Choroid plexus epithelial cell (primary cell): ENCODE results near the gene FUBP3.
A peak's percentile ranks its signal among the peaks of the same experiment; 100 is the strongest.

ENCODE experiments used
- DNase-seq: peaks from one replicate; pipeline ENCODE4 v3.0.0-alpha.2; 2010; ENCODE audit warnings: low read depth
- H3K4me3 ChIP-seq: 2 replicates; pipeline ENCODE4 v1.5.1; 2011; ENCODE audit warnings: low read depth, mild to moderate bottlenecking, control low read depth, low read length, moderate library complexity
- TF ChIP-seq, protein P1 (sequence below): conservative IDR thresholded peaks from 2 replicates; pipeline ENCODE4 v1.5.1; 2011; ENCODE audit warnings: low read depth, mild to moderate bottlenecking, control low read depth, inconsistent platforms, low read length, moderate library complexity

Gene FUBP3

DNA sequence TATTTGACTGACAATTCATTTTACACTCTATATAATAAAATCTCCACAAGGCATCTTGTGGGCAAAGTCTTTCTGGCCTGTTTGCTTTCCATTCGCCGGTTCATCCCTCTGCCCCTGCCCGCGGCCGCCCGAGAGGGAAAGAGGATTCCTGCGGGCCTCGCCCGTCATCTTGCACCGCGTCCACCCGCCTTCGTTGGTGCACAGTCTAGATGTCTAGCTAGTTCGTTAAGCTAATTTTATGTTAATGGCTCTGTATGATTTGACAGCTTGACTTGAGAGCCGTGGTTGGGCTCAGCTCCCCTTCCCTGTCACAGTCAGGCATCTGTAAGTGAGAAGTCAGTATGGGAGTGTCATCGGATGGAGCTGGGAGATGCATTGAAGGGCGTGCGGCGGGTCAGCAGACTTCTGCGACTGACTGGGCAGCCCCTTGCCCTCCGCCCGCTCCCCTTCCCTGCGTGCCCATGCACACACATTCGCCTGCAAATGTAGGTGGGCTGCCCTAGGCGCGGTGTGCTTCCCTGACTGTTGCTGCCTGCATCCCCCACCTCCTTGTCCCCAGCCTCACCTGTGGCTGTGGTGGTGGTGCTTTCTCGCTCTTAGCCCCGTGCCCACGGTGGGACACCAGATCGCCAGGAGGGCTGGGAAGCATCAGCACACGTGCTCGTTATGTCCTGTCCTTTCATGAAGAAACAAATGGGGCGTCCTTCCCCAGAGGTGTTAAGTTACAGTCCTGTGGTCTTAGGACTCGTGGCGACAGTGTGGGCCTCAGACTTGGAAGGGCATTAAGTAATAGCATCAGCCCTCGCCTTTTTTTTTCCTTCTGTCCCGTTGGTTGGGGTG lies 59.1 kb downstream of the FUBP3 start:
- TF ChIP-seq, protein P1, sequence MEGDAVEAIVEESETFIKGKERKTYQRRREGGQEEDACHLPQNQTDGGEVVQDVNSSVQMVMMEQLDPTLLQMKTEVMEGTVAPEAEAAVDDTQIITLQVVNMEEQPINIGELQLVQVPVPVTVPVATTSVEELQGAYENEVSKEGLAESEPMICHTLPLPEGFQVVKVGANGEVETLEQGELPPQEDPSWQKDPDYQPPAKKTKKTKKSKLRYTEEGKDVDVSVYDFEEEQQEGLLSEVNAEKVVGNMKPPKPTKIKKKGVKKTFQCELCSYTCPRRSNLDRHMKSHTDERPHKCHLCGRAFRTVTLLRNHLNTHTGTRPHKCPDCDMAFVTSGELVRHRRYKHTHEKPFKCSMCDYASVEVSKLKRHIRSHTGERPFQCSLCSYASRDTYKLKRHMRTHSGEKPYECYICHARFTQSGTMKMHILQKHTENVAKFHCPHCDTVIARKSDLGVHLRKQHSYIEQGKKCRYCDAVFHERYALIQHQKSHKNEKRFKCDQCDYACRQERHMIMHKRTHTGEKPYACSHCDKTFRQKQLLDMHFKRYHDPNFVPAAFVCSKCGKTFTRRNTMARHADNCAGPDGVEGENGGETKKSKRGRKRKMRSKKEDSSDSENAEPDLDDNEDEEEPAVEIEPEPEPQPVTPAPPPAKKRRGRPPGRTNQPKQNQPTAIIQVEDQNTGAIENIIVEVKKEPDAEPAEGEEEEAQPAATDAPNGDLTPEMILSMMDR = no peak
- no peak for DNase-seq
- H3K4me3 ChIP-seq = no peak overlapping the region

DNA sequence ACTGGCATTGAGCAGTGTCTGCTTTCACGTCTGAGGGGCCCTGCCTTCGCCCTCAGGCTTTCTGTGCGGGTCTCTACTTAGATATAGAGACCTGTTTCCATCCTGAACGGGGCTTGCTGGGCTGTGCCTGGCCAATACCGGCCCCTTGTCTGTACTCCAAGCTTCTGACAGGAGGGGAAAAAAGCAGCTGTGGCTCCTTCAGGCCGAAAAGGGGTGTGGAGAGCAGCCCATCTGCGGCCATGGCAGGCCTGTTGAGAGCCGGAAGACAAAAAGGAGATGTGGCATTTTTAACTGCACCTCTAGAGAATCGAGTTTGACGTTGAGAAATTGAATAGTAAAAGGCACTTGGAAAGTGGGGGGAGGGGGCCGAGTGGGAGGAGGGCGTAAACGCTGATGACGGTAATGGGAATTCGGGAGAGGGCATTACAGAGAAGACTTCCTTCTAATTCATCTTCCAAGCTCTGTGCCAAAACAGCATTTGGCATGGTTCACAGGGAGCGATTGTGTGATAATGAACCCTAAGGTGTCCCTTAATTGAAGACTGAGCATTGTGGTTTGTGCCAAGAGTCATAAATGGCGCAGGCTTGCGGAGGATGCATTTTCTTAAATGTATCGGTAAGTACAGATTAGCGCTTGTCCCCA lies 59.9 kb downstream of the FUBP3 start:
- no peak overlapping the region for H3K4me3 ChIP-seq
- TF ChIP-seq, protein P1 = no peak
- no peak for DNase-seq

DNA sequence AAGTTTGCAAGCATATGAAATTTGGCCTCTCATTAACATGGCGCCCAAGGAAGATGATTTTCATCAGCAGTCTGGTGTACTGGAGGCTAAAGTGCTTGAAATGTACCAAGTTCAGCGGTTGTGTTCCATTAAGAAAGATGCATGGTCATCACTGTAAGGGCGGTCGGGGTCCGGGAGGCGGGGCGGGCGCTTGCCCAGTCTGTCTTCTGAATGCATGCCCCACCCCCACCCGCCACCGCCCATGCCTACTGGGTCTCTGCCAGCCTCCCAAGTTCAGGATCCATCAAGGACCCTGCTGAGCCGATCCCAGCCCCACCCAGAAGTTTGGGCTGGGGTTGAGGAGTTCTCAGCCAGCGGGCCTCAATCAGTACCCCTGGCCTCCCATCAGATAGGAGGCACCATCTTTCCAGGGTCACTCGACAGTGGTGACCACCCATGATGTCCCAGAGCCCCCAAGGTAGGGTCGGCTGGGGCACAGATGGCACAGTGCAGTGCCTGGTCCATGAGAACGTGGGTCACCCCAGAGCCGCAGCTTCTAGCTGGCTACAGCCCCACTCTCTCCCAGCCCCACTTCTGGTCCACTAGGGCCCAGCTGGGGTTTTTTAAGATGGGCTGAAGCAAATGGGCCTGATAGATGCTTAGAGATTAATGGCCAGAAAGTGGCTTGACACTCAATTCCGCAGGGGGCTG lies 60.6 kb downstream of the FUBP3 start:
- TF ChIP-seq, protein P1 = no peak
- no peak overlapping the region for H3K4me3 ChIP-seq
- no peak for DNase-seq

DNA sequence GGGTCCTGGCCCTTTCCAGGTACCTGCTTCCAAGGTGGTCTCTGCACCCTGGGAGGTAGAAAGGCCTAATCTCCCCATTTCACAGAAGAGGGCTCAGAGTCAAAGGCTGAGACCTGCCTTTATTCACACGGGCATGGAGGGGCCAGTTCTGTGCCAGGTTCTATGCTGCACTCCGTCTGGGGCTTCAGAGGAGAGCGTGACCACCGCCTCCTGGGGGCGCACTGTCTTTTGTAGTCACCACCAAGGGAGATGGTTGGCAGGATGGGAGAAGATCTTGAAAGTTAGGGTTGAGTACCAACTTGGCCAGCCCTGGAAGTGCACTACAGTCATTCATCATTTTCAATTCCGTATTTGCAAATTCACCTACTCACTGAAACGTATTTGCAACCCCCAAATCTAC lies 61.3 kb downstream of the FUBP3 start:
- no peak overlapping the region for H3K4me3 ChIP-seq
- no peak for DNase-seq
- TF ChIP-seq, protein P1 = peak; percentile 6

DNA sequence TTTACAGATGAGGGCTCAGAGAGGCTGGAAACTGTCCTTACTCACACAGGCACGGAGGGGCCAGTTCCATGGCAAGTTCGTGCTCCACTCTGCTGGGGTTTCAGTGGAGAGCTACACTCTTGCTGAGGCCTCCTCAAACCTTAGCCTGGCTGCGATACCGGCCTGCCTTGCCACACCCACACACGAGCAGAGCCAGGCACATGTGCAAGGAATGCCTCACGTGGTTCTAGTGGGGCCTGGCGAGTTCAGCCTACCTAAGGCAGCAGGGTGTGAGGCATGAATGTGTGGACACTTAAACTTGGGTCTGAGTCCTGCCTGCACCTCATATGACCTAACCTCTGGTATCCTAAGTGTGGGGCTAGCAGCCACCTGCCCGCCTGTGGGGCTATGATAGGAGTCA lies 63.5 kb downstream of the FUBP3 start:
- DNase-seq = no peak
- H3K4me3 ChIP-seq = no peak overlapping the region
- TF ChIP-seq, protein P1 = no peak

DNA sequence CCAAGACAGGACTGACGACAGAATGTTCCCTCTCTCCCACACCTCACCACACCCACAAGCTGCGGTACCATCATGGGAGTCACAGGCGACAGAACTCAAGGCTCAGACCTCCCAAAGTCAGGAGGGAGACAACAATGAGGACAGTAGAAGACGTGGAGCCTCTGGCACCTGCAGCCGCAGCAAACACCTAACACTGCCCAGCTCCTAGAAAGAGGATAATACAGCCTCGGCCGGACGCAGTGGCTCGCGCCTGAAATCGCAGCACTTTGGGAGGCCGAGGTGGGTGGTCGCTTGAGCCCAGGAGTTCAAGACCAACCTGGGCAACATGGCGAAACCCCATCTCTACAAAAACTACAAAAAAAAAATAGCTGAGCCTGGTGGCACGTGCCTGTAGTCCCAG lies 71.8 kb downstream of the FUBP3 start:
- no peak overlapping the region for H3K4me3 ChIP-seq
- TF ChIP-seq, protein P1 = no peak
- DNase-seq = no peak
